ENCODE results near the gene FAM171A2. TPM values are rescaled to one million over a fixed set of nuclear protein-coding genes. Genes with fewer than 3 reads are reported as not detected.
A peak's percentile ranks its signal among the peaks of the same experiment; 100 is the strongest.

The FAM171A2 gene
- total and polyA plus RNA-seq, 2 donors (not counting 1 experiment from before 2014, with no cell fraction given): 1.7 to 5.0 TPM

DNA sequence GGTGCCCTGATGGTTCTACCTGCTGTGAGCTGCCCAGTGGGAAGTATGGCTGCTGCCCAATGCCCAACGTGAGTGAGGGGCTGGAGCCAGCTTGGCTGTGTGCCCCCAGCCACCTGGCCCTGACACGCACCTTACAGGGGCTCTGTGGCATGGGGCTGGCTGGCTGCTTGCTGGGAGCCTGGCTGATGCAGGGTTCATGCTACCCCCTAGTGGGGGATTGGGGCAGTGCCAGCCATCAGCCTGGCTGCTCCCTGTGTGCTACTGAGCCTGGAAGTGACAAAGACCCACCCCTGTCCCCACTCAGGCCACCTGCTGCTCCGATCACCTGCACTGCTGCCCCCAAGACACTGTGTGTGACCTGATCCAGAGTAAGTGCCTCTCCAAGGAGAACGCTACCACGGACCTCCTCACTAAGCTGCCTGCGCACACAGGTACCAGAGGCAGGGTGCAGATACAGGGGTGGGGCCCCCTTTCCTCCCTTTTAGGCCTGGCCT lies 12.9 kb downstream of the FAM171A2 start:
- no peak overlapping the region for H2AFZ ChIP-seq (ENCODE audit: low read length)
- H3K9ac ChIP-seq (ENCODE audit: insufficient read depth, low read length): no peak overlapping the region
- TF ChIP-seq, protein P1, sequence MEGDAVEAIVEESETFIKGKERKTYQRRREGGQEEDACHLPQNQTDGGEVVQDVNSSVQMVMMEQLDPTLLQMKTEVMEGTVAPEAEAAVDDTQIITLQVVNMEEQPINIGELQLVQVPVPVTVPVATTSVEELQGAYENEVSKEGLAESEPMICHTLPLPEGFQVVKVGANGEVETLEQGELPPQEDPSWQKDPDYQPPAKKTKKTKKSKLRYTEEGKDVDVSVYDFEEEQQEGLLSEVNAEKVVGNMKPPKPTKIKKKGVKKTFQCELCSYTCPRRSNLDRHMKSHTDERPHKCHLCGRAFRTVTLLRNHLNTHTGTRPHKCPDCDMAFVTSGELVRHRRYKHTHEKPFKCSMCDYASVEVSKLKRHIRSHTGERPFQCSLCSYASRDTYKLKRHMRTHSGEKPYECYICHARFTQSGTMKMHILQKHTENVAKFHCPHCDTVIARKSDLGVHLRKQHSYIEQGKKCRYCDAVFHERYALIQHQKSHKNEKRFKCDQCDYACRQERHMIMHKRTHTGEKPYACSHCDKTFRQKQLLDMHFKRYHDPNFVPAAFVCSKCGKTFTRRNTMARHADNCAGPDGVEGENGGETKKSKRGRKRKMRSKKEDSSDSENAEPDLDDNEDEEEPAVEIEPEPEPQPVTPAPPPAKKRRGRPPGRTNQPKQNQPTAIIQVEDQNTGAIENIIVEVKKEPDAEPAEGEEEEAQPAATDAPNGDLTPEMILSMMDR (conservative IDR thresholded peaks at IDR 0.05 in 1 of 2, IDR thresholded peaks at IDR 0.05 in 1 of 2; ENCODE audit: low read depth in 1 of 2, low read length in 2 of 2): peak; percentile 50 to 84
- no peak for TF ChIP-seq EZH2 (IDR thresholded peaks at IDR 0.05; ENCODE audit: low read length, missing control alignments)
- H3K79me2 ChIP-seq (ENCODE audit: control insufficient read depth, insufficient read depth, low read length): peaks cover 4% of the 10 kb centered on the region
- no peaks in the 10 kb centered on the region for H4K20me1 ChIP-seq (ENCODE audit: control insufficient read depth, extremely low read depth, insufficient read depth, low read length)
- H3K27ac ChIP-seq (ENCODE audit: insufficient read depth, low read length): no peak overlapping the region
- no peak overlapping the region for H3K4me3 ChIP-seq (replicated peaks in 1 of 4; ENCODE audit: control extremely low read depth in 1 of 4, insufficient read depth in 1 of 4, low read depth in 3 of 4, low read length in 4 of 4)
- H3K36me3 ChIP-seq (ENCODE audit: control insufficient read depth, insufficient read depth, low read length): peaks cover 18% of the 10 kb centered on the region
- peak; percentile 25 to 44 for DNase-seq (ENCODE audit: low read depth in 2 of 2)
- H3K27me3 ChIP-seq (ENCODE audit: control insufficient read depth, insufficient read depth, low read length): no peaks in the 10 kb centered on the region
- H3K4me1 ChIP-seq (ENCODE audit: control insufficient read depth, extremely low read depth, insufficient read depth, low read length): no peaks in the 10 kb centered on the region
- no peaks in the 10 kb centered on the region for H3K9me3 ChIP-seq (ENCODE audit: control insufficient read depth, insufficient read depth, low read depth, low read length)
- no peak overlapping the region for H3K4me2 ChIP-seq (ENCODE audit: extremely low read depth, insufficient read depth, low read length)

DNA sequence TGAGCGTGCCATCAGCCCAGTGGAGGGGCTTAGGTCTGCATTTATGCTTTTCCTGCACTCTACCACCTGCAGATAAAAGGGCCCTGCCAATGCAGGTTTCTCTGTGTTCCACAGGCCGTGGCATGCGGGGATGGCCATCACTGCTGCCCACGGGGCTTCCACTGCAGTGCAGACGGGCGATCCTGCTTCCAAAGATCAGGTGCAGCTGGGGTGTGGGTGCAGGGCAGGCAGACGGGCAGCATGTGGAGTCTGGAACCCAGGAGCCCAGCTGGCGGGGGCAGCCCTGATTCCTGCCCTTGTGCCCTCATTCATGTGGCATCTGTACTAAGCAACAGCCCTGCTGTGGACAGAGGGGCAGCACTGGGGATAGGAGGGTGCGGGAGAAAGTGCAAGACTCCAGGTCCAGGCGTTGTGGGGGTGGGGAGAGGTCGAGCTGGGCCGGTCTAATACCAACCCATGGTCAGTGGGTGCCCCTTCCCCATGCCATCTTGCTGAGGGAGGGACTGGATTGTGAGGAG lies 14.0 kb downstream of the FAM171A2 start:
- Histone ChIP-seq H3K79me2 (ENCODE audit: control insufficient read depth, insufficient read depth, low read length) (peaks cover 7% of the 10 kb centered on the region), H3K4me1 (ENCODE audit: control insufficient read depth, extremely low read depth, insufficient read depth, low read length) (no peaks in the 10 kb centered on the region), H3K36me3 (ENCODE audit: control insufficient read depth, insufficient read depth, low read length) (peaks cover 18% of the 10 kb centered on the region), H4K20me1 (ENCODE audit: control insufficient read depth, extremely low read depth, insufficient read depth, low read length) (no peaks in the 10 kb centered on the region), H2AFZ (ENCODE audit: low read length) (no peak overlapping the region), H3K9ac (ENCODE audit: insufficient read depth, low read length) (no peak overlapping the region), H3K9me3 (ENCODE audit: control insufficient read depth, insufficient read depth, low read depth, low read length) (no peaks in the 10 kb centered on the region), H3K27me3 (ENCODE audit: control insufficient read depth, insufficient read depth, low read length) (no peaks in the 10 kb centered on the region), H3K4me3 (replicated peaks in 1 of 4; ENCODE audit: control extremely low read depth in 1 of 4, insufficient read depth in 1 of 4, low read depth in 3 of 4, low read length in 4 of 4) (no peak overlapping the region), H3K27ac (ENCODE audit: insufficient read depth, low read length) (no peak overlapping the region), H3K4me2 (ENCODE audit: extremely low read depth, insufficient read depth, low read length) (no peak overlapping the region)
- TF ChIP-seq EZH2 (IDR thresholded peaks at IDR 0.05; ENCODE audit: low read length, missing control alignments): no peak
- TF ChIP-seq, protein P1 (conservative IDR thresholded peaks at IDR 0.05 in 1 of 2, IDR thresholded peaks at IDR 0.05 in 1 of 2; ENCODE audit: low read depth in 1 of 2, low read length in 2 of 2): no peak
- no peak for DNase-seq (ENCODE audit: low read depth in 2 of 2)

DNA sequence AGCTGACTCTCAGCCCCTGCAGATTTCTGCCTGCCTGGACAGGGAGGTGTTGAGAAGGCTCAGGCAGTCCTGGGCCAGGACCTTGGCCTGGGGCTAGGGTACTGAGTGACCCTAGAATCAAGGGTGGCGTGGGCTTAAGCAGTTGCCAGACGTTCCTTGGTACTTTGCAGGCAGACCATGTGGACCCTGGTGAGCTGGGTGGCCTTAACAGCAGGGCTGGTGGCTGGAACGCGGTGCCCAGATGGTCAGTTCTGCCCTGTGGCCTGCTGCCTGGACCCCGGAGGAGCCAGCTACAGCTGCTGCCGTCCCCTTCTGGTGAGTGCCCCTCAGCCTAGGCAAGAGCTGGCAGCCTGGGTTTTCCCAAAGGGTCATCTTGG lies 14.7 kb downstream of the FAM171A2 start:
- TF ChIP-seq, protein P1 (conservative IDR thresholded peaks at IDR 0.05 in 1 of 2, IDR thresholded peaks at IDR 0.05 in 1 of 2; ENCODE audit: low read depth in 1 of 2, low read length in 2 of 2): no peak
- TF ChIP-seq EZH2 (IDR thresholded peaks at IDR 0.05; ENCODE audit: low read length, missing control alignments): no peak
- Histone ChIP-seq H3K9ac (ENCODE audit: insufficient read depth, low read length) (no peak overlapping the region), H4K20me1 (ENCODE audit: control insufficient read depth, extremely low read depth, insufficient read depth, low read length) (no peaks in the 10 kb centered on the region), H3K4me1 (ENCODE audit: control insufficient read depth, extremely low read depth, insufficient read depth, low read length) (no peaks in the 10 kb centered on the region), H3K36me3 (ENCODE audit: control insufficient read depth, insufficient read depth, low read length) (peaks cover 18% of the 10 kb centered on the region), H3K4me2 (ENCODE audit: extremely low read depth, insufficient read depth, low read length) (no peak overlapping the region), H3K9me3 (ENCODE audit: control insufficient read depth, insufficient read depth, low read depth, low read length) (no peaks in the 10 kb centered on the region), H3K27ac (ENCODE audit: insufficient read depth, low read length) (no peak overlapping the region), H3K27me3 (ENCODE audit: control insufficient read depth, insufficient read depth, low read length) (no peaks in the 10 kb centered on the region), H3K4me3 (replicated peaks in 1 of 4; ENCODE audit: control extremely low read depth in 1 of 4, insufficient read depth in 1 of 4, low read depth in 3 of 4, low read length in 4 of 4) (no peak overlapping the region), H3K79me2 (ENCODE audit: control insufficient read depth, insufficient read depth, low read length) (peaks cover 7% of the 10 kb centered on the region), H2AFZ (ENCODE audit: low read length) (no peak overlapping the region)
- DNase-seq (ENCODE audit: low read depth in 2 of 2): no peak

All from fibroblast of lung (primary cell).